Thymus (tissue), 11 donors: Measurements from ENCODE around the gene AKR1C4. TPM values are rescaled to one million over a fixed set of nuclear protein-coding genes. Genes with fewer than 3 reads are reported as not detected.
"Not testable (repeated sequence)": the region's sequence is repeated elsewhere in the genome, so short reads cannot be mapped to it uniquely, and the experiment has no call there.

ENCODE experiments used
- DNase-seq, 9 donors: peaks; one replicate each; pipeline ENCODE4 v3.0.0-alpha.2; 2013; ENCODE audit warnings: low spot score in 9 of 9, low read depth in 6 of 9, missing footprints in 1 of 9
- H3K27ac ChIP-seq, 2 donors: one replicate each; pipeline ENCODE4 v1.5.1; 2013; ENCODE audit warnings: control low read depth in 1 of 2, low read depth in 1 of 2, low read length in 1 of 2, mild to moderate bottlenecking in 1 of 2, moderate library complexity in 1 of 2
- H3K27me3 ChIP-seq, 2 donors: one replicate each; pipeline ENCODE4 v1.5.1; 2013; ENCODE audit warnings: low read length in 1 of 2; ENCODE audit not compliant: control insufficient read depth in 2 of 2, insufficient read depth in 1 of 2
- H3K36me3 ChIP-seq, 2 donors: one replicate each; pipeline ENCODE4 v1.5.1; 2013; ENCODE audit warnings: low read length in 1 of 2, mild to moderate bottlenecking in 1 of 2, moderate library complexity in 1 of 2; ENCODE audit not compliant: control insufficient read depth in 2 of 2, insufficient read depth in 2 of 2
- H3K4me1 ChIP-seq, 2 donors: one replicate each; pipeline ENCODE4 v1.5.1; 2013; ENCODE audit warnings: low read length in 2 of 2; ENCODE audit not compliant: control insufficient read depth in 2 of 2, insufficient read depth in 2 of 2
- H3K4me3 ChIP-seq, 2 donors: one replicate each; pipeline ENCODE4 v1.5.1; 2013; ENCODE audit warnings: low read length in 2 of 2, control low read depth in 1 of 2, mild to moderate bottlenecking in 1 of 2
- H3K9me3 ChIP-seq, 2 donors: one replicate each; pipeline ENCODE4 v1.5.1; 2013; ENCODE audit warnings: low read length in 1 of 2, mild to moderate bottlenecking in 1 of 2; ENCODE audit not compliant: control insufficient read depth in 2 of 2, insufficient read depth in 1 of 2
- WGBS: extraction: QIAGEN DNeasy Blood & Tissue Kit; methylation state at CpG from one replicate; pipeline ENCODE4 v1.1.7; 2013; 5-methylcytosine and 5-hydroxymethylcytosine counted together
- polyA plus RNA-seq: library from polyadenylated mRNA; stranded (reverse); fragments of 200-250 nt; gene quantifications from one replicate; pipeline ENCODE4 v1.2.3, GENCODE V29; 2013
- total RNA-seq: library from RNA; stranded (reverse); fragments of 120-200 nt; gene quantifications from one replicate; pipeline ENCODE4 v1.2.4, GENCODE V29; 2013
- donor health status: healthy.

AKR1C4 gene
- total and polyA plus RNA-seq, 2 donors, result 0.02 TPM; not detected in 1

GRCh38 chr10:5163487-5163886 lies 33.1 kb upstream of the AKR1C4 start:
- Histone ChIP-seq H3K9me3 (no peaks in the 10 kb centered on the region), H3K36me3 (no peaks in the 10 kb centered on the region), H3K4me1 (no peaks in the 10 kb centered on the region), H3K27me3 (no peaks in the 10 kb centered on the region), H3K27ac (no peak overlapping the region), H3K4me3 (no peak overlapping the region)
- WGBS, result 91% methylated on average over 2 of the region's 2 CpGs
- no peak for DNase-seq

- Histone ChIP-seq H3K9me3 (no peaks in the 10 kb centered on the region), H3K36me3 (no peaks in the 10 kb centered on the region), H3K27me3 (no peaks in the 10 kb centered on the region), H3K27ac (no peak overlapping the region), H3K4me3 (no peak overlapping the region), H3K4me1 (no peaks in the 10 kb centered on the region)
- 17% methylated on average over 1 of the region's 1 CpG for WGBS
- DNase-seq, result no peak
These were observed 30.9 kb upstream of the AKR1C4 start for GRCh38 chr10:5165738-5166137.

GRCh38 chr10:5168897-5169420 lies 27.7 kb upstream of the AKR1C4 start:
- WGBS, result 87% methylated on average over 5 of the region's 5 CpGs
- no peak overlapping the region for H3K4me3 ChIP-seq

GRCh38 chr10:5175581-5175980 lies 21.1 kb upstream of the AKR1C4 start:
- H3K4me3 ChIP-seq, DNase-seq, H3K27ac ChIP-seq, H3K36me3 ChIP-seq, H3K27me3 ChIP-seq, H3K9me3 ChIP-seq, H3K4me1 ChIP-seq: not testable (repeated sequence)
- WGBS, result 98% methylated on average over 3 of the region's 3 CpGs

More at GRCh38 chr10:5168897-5169420, 27.7 kb upstream of the AKR1C4 start:
- no peaks in the 10 kb centered on the region for H3K36me3 ChIP-seq
- no peaks in the 10 kb centered on the region for H3K27me3 ChIP-seq
- H3K4me1 ChIP-seq, result no peaks in the 10 kb centered on the region
- DNase-seq, result no peak
- H3K9me3 ChIP-seq, result no peaks in the 10 kb centered on the region
- H3K27ac ChIP-seq, result no peak overlapping the region

- 94% methylated on average over 12 of the region's 12 CpGs for WGBS
- not testable (repeated sequence) for H3K9me3 ChIP-seq, H3K4me1 ChIP-seq, H3K27ac ChIP-seq, H3K27me3 ChIP-seq, H3K36me3 ChIP-seq, H3K4me3 ChIP-seq, DNase-seq
These were observed 16.1 kb upstream of the AKR1C4 start for GRCh38 chr10:5180503-5180902.

GRCh38 chr10:5183923-5184322 lies 12.7 kb upstream of the AKR1C4 start:
- Histone ChIP-seq H3K9me3 (no peaks in the 10 kb centered on the region), H3K36me3 (no peaks in the 10 kb centered on the region), H3K4me3 (no peak overlapping the region), H3K4me1 (no peaks in the 10 kb centered on the region), H3K27me3 (no peaks in the 10 kb centered on the region), H3K27ac (no peak overlapping the region)
- 86% methylated on average over 2 of the region's 2 CpGs for WGBS
- no peak for DNase-seq

GRCh38 chr10:5184987-5185775 lies 11.5 kb upstream of the AKR1C4 start, which contains the start of gene AKR1C8:
Gene AKR1C8 (minus strand): TSS chr10:5185150. CDS start chr10:5185104, 46 bp downstream.
- Histone ChIP-seq H3K36me3 (no peaks in the 10 kb centered on the region), H3K4me1 (no peaks in the 10 kb centered on the region), H3K27me3 (no peaks in the 10 kb centered on the region), H3K9me3 (no peaks in the 10 kb centered on the region), H3K4me3 (no peak within 1 kb of the TSS), H3K27ac (no peak within 1 kb of the TSS)
- WGBS, result 96% methylated on average over 5 of the region's 5 CpGs
- no peak for DNase-seq

- no peak for DNase-seq
- WGBS, result 96% methylated on average over 5 of the region's 5 CpGs
- no peak overlapping the region for H3K4me3 ChIP-seq
These were observed 8.8 kb upstream of the AKR1C4 start for GRCh38 chr10:5187867-5188266.

GRCh38 chr10:5188358-5188757 lies 8.3 kb upstream of the AKR1C4 start:
- no peak overlapping the region for H3K4me3 ChIP-seq
- no peaks in the 10 kb centered on the region for H3K9me3 ChIP-seq
- no peaks in the 10 kb centered on the region for H3K27me3 ChIP-seq
- H3K27ac ChIP-seq, result no peak overlapping the region
- H3K4me1 ChIP-seq, result no peaks in the 10 kb centered on the region
- WGBS, result 92% methylated on average over 2 of the region's 2 CpGs
- DNase-seq, result no peak
- no peaks in the 10 kb centered on the region for H3K36me3 ChIP-seq

More at GRCh38 chr10:5187867-5188266, 8.8 kb upstream of the AKR1C4 start:
- no peaks in the 10 kb centered on the region for H3K27me3 ChIP-seq
- no peaks in the 10 kb centered on the region for H3K4me1 ChIP-seq
- no peak overlapping the region for H3K27ac ChIP-seq
- H3K9me3 ChIP-seq, result no peaks in the 10 kb centered on the region
- H3K36me3 ChIP-seq, result no peaks in the 10 kb centered on the region
